Frontal cortex (tissue), 4 donors: ENCODE data around the gene RASGEF1B. TPM values are rescaled to one million over a fixed set of nuclear protein-coding genes. Genes with fewer than 3 reads are reported as not detected.
"Not testable (repeated sequence)": the region's sequence is repeated elsewhere in the genome, so short reads cannot be mapped to it uniquely, and the experiment has no call there.

ENCODE experiments used
- DNase-seq, 2 donors: peaks; one replicate each; pipeline ENCODE4 v3.0.0; 2012; ENCODE audit warnings: low spot score in 2 of 2
- FAIRE-seq: peaks from 2 replicates; lab custom pipeline; 2012; peaks lifted over from hg19 to GRCh38; lab: Jason Lieb, UNC
- total RNA-seq: library from RNA; depleted of rRNA; stranded (reverse); fragments of >200 nt; gene quantifications from one replicate; pipeline ENCODE4 v1.2.3, GENCODE V29; 2014
- donor health status: control.
- donor health status: control.
- donor health status: control.

The RASGEF1B gene
- total RNA-seq, 1 donor from 2014 or later = 48.1 TPM

- FAIRE-seq (no peak), DNase-seq (no peak)
Observed at GRCh38 chr4:81499840-81500239, 28.1 kb upstream of the RASGEF1B start.

- DNase-seq (no peak), FAIRE-seq (no peak)
Observed at GRCh38 chr4:81498551-81499099, 26.9 kb upstream of the RASGEF1B start.

- DNase-seq (no peak), FAIRE-seq (no peak)
Observed at GRCh38 chr4:81498046-81498445, 26.3 kb upstream of the RASGEF1B start.

- FAIRE-seq = no peak
- no peak for DNase-seq
Observed at GRCh38 chr4:81495345-81495744, 23.6 kb upstream of the RASGEF1B start.

GRCh38 chr4:81494031-81494431 lies 22.3 kb upstream of the RASGEF1B start:
- DNase-seq (no peak), FAIRE-seq (no peak)

- DNase-seq = no peak
- no peak for FAIRE-seq
Observed at GRCh38 chr4:81492606-81493230, 21.0 kb upstream of the RASGEF1B start.

- no peak for FAIRE-seq
- no peak for DNase-seq
Observed at GRCh38 chr4:81491943-81492342, 20.2 kb upstream of the RASGEF1B start.

- FAIRE-seq = no peak
Observed at GRCh38 chr4:81490403-81491160, 18.9 kb upstream of the RASGEF1B start.

GRCh38 chr4:81486502-81486901 lies 14.8 kb upstream of the RASGEF1B start:
- no peak for DNase-seq

More at GRCh38 chr4:81490403-81491160, 18.9 kb upstream of the RASGEF1B start:
- no peak for DNase-seq

GRCh38 chr4:81485310-81485980 lies 13.7 kb upstream of the RASGEF1B start:
- FAIRE-seq = no peak
- DNase-seq = no peak

More at GRCh38 chr4:81486502-81486901, 14.8 kb upstream of the RASGEF1B start:
- FAIRE-seq = no peak

- DNase-seq = no peak
- FAIRE-seq = no peak
Observed at GRCh38 chr4:81482326-81482725, 10.6 kb upstream of the RASGEF1B start.

GRCh38 chr4:81481151-81481550 lies 9.4 kb upstream of the RASGEF1B start:
- FAIRE-seq = no peak
- DNase-seq = no peak

GRCh38 chr4:81479573-81479972 lies 7.9 kb upstream of the RASGEF1B start:
- not testable (repeated sequence) for FAIRE-seq, DNase-seq

GRCh38 chr4:81473331-81474265 lies 1.9 kb upstream of the RASGEF1B start:
- DNase-seq, FAIRE-seq: not testable (repeated sequence)

- FAIRE-seq (no peak), DNase-seq (peak; percentile 41 to 48)
Observed at GRCh38 chr4:81472281-81473182, 825 bp upstream of the RASGEF1B start.

GRCh38 chr4:81471298-81471587 lies 464 bp downstream of the RASGEF1B start:
- no peak for FAIRE-seq
- no peak for DNase-seq

- peak; percentile 35 to 42 for DNase-seq
Observed at GRCh38 chr4:81470456-81471297, 1.0 kb downstream of the RASGEF1B start.

More at GRCh38 chr4:81470456-81471297, 1.0 kb downstream of the RASGEF1B start:
- no peak for FAIRE-seq
